HEK293 (cell line): ENCODE measurements around the gene GPR141.

Source experiments
- CTCF ChIA-PET: fragments of 350-600 bp; formaldehyde crosslinking; extraction: SDS; loops from one replicate; lab custom pipeline; 2021; ENCODE audit warnings: antibody characterized with exemption; lab: Yijun Ruan, JAX
- POLR2A ChIA-PET: fragments of 300-600 bp; formaldehyde crosslinking; extraction: SDS; loops from one replicate; lab custom pipeline; 2020; ENCODE audit warnings: antibody characterized with exemption, inconsistent platforms; lab: Yijun Ruan, JAX
- H3K27ac ChIP-seq: fragments of 200-500 bp; sonication (Bioruptor generic); 2 replicates; pipeline ENCODE4 v1.5.1; 2014; ENCODE audit warnings: low read depth, low read length, control low read depth, inconsistent platforms; ENCODE audit errors: extremely low read depth
- H3K36me3 ChIP-seq, 2 experiments: fragments of 200-500 bp in 1 of 2; sonication (Bioruptor generic) in 1 of 2; 1 replicate in 1 of 2; 2 replicates in 1 of 2; pipeline ENCODE4 v1.5.1; 2014 to 2017; ENCODE audit warnings: inconsistent platforms in 2 of 2, low read length in 2 of 2; ENCODE audit not compliant: control insufficient read depth in 2 of 2, insufficient read depth in 1 of 2
- H3K4me1 ChIP-seq: fragments of 200-500 bp; sonication (Bioruptor generic); 2 replicates; pipeline ENCODE4 v1.5.1; 2014; ENCODE audit warnings: mild to moderate bottlenecking, low read length, inconsistent platforms; ENCODE audit not compliant: control insufficient read depth, insufficient read depth
- H3K4me3 ChIP-seq: 2 replicates; pipeline ENCODE4 v1.5.1; 2011; ENCODE audit warnings: low read depth, mild to moderate bottlenecking, control low read depth, low read length, moderate library complexity
- H3K9me3 ChIP-seq: fragments of 200-500 bp; sonication (Bioruptor generic); 2 replicates; pipeline ENCODE4 v1.5.1; 2014; ENCODE audit warnings: low read depth, low read length, inconsistent platforms; ENCODE audit not compliant: control insufficient read depth, insufficient read depth
- FEZF1 ChIP-seq: fragments of 450-650 bp; formaldehyde crosslinking; IDR thresholded peaks from 2 replicates; pipeline ENCODE4 v1.5.1; 2016; ENCODE audit warnings: missing biosample characterization, missing genetic modification characterization
- MEIS1 ChIP-seq: sonication (generic); formaldehyde crosslinking; IDR thresholded peaks from 2 replicates; pipeline ENCODE4 v1.8.1; 2022; ENCODE audit warnings: missing genetic modification reagents, mild to moderate bottlenecking, borderline replicate concordance
- RBAK ChIP-seq: fragments of 450-650 bp; formaldehyde crosslinking; IDR thresholded peaks from 2 replicates; pipeline ENCODE4 v1.5.1; 2016; ENCODE audit warnings: missing biosample characterization, missing genetic modification characterization
- SETDB1 ChIP-seq: IDR thresholded peaks from one replicate; pipeline ENCODE4 v1.6.1; 2017; ENCODE audit warnings: mild to moderate bottlenecking, low read length, moderate library complexity, mixed read lengths; ENCODE audit not compliant: insufficient read length
- ZFP69B ChIP-seq: fragments of 450-650 bp; formaldehyde crosslinking; IDR thresholded peaks from 2 replicates; pipeline ENCODE4 v1.5.1; 2016; ENCODE audit warnings: missing biosample characterization, missing genetic modification characterization
- ZNF112 ChIP-seq: fragments of 450-650 bp; formaldehyde crosslinking; IDR thresholded peaks from 2 replicates; pipeline ENCODE4 v1.5.0; 2017; ENCODE audit warnings: missing biosample characterization, missing genetic modification characterization
- ZNF133 ChIP-seq: fragments of 450-650 bp; formaldehyde crosslinking; IDR thresholded peaks from 2 replicates; pipeline ENCODE4 v1.5.1; 2016; ENCODE audit warnings: missing biosample characterization, missing genetic modification characterization
- ZNF19 ChIP-seq: fragments of 450-650 bp; formaldehyde crosslinking; IDR thresholded peaks from 2 replicates; pipeline ENCODE4; 2016; ENCODE audit warnings: missing biosample characterization, missing genetic modification characterization, low read depth
- ZNF214 ChIP-seq: fragments of 450-650 bp; formaldehyde crosslinking; IDR thresholded peaks from 2 replicates; pipeline ENCODE4 v1.5.1; 2017; ENCODE audit warnings: missing biosample characterization, mild to moderate bottlenecking, missing genetic modification characterization, borderline replicate concordance
- ZNF239 ChIP-seq: fragments of 450-650 bp; formaldehyde crosslinking; IDR thresholded peaks from 2 replicates; pipeline ENCODE4 v1.5.1; 2016; ENCODE audit warnings: missing biosample characterization, missing genetic modification characterization
- ZNF266 ChIP-seq: fragments of 450-650 bp; formaldehyde crosslinking; IDR thresholded peaks from 2 replicates; pipeline ENCODE4 v1.5.1; 2016; ENCODE audit warnings: missing biosample characterization, missing genetic modification characterization, low read depth
- ZNF292 ChIP-seq: fragments of 450-650 bp; formaldehyde crosslinking; IDR thresholded peaks from 2 replicates; pipeline ENCODE4 v1.5.1; 2016; ENCODE audit warnings: low read depth, missing biosample characterization, missing genetic modification characterization, borderline replicate concordance
- ZNF335 ChIP-seq: fragments of 450-650 bp; formaldehyde crosslinking; conservative IDR thresholded peaks from 2 replicates; pipeline ENCODE4 v1.5.1; 2016; ENCODE audit warnings: missing biosample characterization, missing genetic modification characterization
- ZNF426 ChIP-seq: fragments of 450-650 bp; formaldehyde crosslinking; IDR thresholded peaks from 2 replicates; pipeline ENCODE4 v1.5.1; 2017; ENCODE audit warnings: missing biosample characterization, missing genetic modification characterization, mild to moderate bottlenecking, inconsistent platforms, moderate library complexity
- ZNF555 ChIP-seq: fragments of 450-650 bp; formaldehyde crosslinking; conservative IDR thresholded peaks from 2 replicates; pipeline ENCODE4 v1.5.1; 2017; ENCODE audit warnings: missing biosample characterization, mild to moderate bottlenecking, missing genetic modification characterization, inconsistent platforms
- ZNF585B ChIP-seq: fragments of 450-650 bp; formaldehyde crosslinking; IDR thresholded peaks from 2 replicates; pipeline ENCODE4 v1.5.1; 2016; ENCODE audit warnings: missing biosample characterization, missing genetic modification characterization
- ZNF629 ChIP-seq: fragments of 450-650 bp; formaldehyde crosslinking; IDR thresholded peaks from 2 replicates; pipeline ENCODE4 v1.5.1; 2017; ENCODE audit warnings: missing biosample characterization, missing genetic modification characterization
- ZNF707 ChIP-seq: fragments of 450-650 bp; formaldehyde crosslinking; IDR thresholded peaks from 2 replicates; pipeline ENCODE4 v1.5.1; 2016; ENCODE audit warnings: missing biosample characterization, missing genetic modification characterization
- TF ChIP-seq, protein P1 (sequence below): fragments of 450-650 bp; formaldehyde crosslinking; IDR thresholded peaks from 2 replicates; pipeline ENCODE4 v1.5.1; 2016; ENCODE audit warnings: missing biosample characterization, missing genetic modification characterization, low read depth
- TF ChIP-seq, protein P2 (sequence below): fragments of 450-650 bp; formaldehyde crosslinking; IDR thresholded peaks from 2 replicates; pipeline ENCODE4 v1.5.1; 2016; ENCODE audit warnings: missing biosample characterization, missing genetic modification characterization
- TF ChIP-seq, protein P3 (sequence below): fragments of 450-650 bp; formaldehyde crosslinking; IDR thresholded peaks from 2 replicates; pipeline ENCODE4 v1.5.1; 2017; ENCODE audit warnings: missing biosample characterization, missing genetic modification characterization
- TF ChIP-seq, protein P4 (sequence below): fragments of 450-650 bp; formaldehyde crosslinking; IDR thresholded peaks from 2 replicates; pipeline ENCODE4 v1.5.1; 2016; ENCODE audit warnings: missing biosample characterization, missing genetic modification characterization, borderline replicate concordance

Gene GPR141

DNA sequence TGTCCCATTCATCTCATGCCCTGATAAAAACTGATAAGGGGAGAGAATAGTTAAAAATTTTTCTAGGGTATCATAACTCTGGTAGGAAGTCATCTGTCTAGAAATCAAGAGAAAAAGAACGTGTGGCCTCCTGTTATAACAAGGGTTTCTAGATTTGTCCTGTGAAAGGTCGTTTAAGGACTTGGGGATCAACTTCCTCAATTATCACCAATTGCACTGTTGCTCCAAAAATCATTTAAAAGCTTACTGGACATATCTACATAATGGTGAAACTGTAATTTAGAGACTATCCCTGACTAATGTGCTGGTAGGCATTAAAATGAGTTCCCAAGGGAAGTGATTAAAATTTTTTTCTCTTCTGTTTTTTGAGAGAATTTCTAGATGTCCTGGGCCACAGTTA lies 58.2 kb downstream of the GPR141 start (continued):
- TF ChIP-seq ZNF426 (tag by site-specific recombination) (no peak), ZNF335 (tag by site-specific recombination) (no peak), ZNF292 (tag by site-specific recombination) (no peak), RBAK (tag by site-specific recombination) (no peak), ZNF214 (tag by site-specific recombination) (no peak)

DNA sequence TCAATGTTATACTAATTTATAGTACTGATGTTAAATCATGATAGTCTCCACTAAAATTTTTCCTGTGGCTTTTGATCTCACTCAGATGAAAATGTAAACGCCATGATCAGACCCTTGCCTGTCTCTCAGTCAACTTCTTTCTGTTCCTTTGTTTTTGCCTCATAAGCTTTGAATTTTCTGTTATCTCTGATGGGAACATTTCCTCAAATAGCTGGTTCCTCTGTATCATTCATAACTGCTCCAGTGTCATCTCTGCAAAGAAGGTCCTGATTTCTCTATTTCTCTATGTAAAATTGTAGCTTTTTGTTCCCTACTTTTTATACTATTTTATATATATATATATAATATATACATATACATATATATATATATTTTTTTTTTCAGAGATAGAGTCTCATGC lies 67.5 kb downstream of the GPR141 start:
- CTCF ChIA-PET = no interaction called here
- Histone ChIP-seq H3K36me3 (no peaks in the 10 kb centered on the region), H3K4me1 (no peaks in the 10 kb centered on the region), H3K9me3 (no peaks in the 10 kb centered on the region), H3K4me3 (no peak overlapping the region), H3K27ac (no peak overlapping the region)
- TF ChIP-seq, protein P1, sequence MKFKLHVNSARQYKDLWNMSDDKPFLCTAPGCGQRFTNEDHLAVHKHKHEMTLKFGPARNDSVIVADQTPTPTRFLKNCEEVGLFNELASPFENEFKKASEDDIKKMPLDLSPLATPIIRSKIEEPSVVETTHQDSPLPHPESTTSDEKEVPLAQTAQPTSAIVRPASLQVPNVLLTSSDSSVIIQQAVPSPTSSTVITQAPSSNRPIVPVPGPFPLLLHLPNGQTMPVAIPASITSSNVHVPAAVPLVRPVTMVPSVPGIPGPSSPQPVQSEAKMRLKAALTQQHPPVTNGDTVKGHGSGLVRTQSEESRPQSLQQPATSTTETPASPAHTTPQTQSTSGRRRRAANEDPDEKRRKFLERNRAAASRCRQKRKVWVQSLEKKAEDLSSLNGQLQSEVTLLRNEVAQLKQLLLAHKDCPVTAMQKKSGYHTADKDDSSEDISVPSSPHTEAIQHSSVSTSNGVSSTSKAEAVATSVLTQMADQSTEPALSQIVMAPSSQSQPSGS (tag by site-specific recombination) = no peak
- TF ChIP-seq SETDB1 (no peak), MEIS1 (no peak), ZNF585B (no peak), ZNF19 (tag by site-specific recombination) (no peak), ZFP69B (no peak), ZNF266 (no peak), ZNF112 (no peak), ZNF239 (tag by site-specific recombination) (no peak)
- TF ChIP-seq, protein P2, sequence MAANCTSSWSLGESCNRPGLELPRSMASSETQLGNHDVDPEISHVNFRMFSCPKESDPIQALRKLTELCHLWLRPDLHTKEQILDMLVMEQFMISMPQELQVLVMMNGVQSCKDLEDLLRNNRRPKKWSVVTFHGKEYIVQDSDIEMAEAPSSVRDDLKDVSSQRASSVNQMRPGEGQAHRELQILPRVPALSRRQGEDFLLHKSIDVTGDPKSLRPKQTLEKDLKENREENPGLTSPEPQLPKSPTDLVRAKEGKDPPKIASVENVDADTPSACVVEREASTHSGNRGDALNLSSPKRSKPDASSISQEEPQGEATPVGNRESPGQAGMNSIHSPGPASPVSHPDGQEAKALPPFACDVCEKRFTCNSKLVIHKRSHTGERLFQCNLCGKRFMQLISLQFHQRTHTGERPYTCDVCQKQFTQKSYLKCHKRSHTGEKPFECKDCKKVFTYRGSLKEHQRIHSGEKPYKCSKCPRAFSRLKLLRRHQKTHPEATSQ (tag by site-specific recombination) = no peak
- TF ChIP-seq, protein P3, sequence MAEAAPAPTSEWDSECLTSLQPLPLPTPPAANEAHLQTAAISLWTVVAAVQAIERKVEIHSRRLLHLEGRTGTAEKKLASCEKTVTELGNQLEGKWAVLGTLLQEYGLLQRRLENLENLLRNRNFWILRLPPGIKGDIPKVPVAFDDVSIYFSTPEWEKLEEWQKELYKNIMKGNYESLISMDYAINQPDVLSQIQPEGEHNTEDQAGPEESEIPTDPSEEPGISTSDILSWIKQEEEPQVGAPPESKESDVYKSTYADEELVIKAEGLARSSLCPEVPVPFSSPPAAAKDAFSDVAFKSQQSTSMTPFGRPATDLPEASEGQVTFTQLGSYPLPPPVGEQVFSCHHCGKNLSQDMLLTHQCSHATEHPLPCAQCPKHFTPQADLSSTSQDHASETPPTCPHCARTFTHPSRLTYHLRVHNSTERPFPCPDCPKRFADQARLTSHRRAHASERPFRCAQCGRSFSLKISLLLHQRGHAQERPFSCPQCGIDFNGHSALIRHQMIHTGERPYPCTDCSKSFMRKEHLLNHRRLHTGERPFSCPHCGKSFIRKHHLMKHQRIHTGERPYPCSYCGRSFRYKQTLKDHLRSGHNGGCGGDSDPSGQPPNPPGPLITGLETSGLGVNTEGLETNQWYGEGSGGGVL (tag by site-specific recombination) = no peak
- POLR2A ChIA-PET = no interaction called here

DNA sequence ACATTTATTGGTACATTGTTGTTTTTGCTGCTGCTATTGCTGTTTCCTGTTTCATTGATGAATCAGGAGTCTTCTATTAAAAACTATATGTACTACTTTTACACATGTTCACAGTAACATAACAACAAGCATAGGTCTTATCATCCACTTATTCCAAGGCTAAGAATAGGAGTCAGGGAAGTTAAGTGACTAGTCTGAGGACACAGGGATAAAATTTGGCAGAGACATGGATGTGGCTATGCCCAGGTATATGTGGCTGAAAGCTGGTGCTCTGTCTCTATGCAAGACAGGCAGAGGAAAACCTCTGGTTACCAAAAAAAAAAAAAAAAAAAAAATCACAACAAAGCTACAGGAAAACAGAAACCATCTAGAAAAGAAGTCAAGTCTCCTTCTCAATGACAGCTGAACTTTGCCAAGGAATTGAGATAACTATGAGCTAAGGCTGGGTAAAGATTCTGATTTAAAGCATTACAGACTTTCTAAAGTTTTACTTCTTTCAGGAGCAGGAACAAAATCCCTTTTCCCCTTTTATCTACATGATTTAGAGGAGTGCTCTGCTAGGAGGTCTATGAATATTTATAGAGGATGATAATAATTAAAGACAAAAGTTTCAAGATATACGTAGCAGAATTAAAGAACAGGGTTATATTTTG lies 70.0 kb downstream of the GPR141 start:
- TF ChIP-seq ZNF707 (tag by site-specific recombination) (no peak), ZNF426 (tag by site-specific recombination) (no peak), ZNF555 (no peak), FEZF1 (tag by site-specific recombination) (no peak), ZNF629 (tag by site-specific recombination) (no peak), ZNF133 (tag by site-specific recombination) (no peak)
- TF ChIP-seq, protein P4, sequence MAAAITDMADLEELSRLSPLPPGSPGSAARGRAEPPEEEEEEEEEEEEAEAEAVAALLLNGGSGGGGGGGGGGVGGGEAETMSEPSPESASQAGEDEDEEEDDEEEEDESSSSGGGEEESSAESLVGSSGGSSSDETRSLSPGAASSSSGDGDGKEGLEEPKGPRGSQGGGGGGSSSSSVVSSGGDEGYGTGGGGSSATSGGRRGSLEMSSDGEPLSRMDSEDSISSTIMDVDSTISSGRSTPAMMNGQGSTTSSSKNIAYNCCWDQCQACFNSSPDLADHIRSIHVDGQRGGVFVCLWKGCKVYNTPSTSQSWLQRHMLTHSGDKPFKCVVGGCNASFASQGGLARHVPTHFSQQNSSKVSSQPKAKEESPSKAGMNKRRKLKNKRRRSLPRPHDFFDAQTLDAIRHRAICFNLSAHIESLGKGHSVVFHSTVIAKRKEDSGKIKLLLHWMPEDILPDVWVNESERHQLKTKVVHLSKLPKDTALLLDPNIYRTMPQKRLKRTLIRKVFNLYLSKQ = no peak

More for the DNA sequence above, 70.0 kb downstream of the GPR141 start:
- ChIA-PET POLR2A (no interaction called here), CTCF (no interaction called here)
- Histone ChIP-seq H3K9me3 (no peaks in the 10 kb centered on the region), H3K36me3 (no peaks in the 10 kb centered on the region), H3K4me3 (no peak overlapping the region), H3K4me1 (0 out of 2 replicates have a peak, but pooled peaks cover 2% of the 10 kb centered on the region), H3K27ac (no peak overlapping the region)
